Mesenchymal stem cell (in vitro differentiated cells and primary cell): Measurements from ENCODE around the gene PJA2.

Experiments
- DNase-seq: peaks from one replicate; pipeline ENCODE4 v3.0.0-alpha.2; 2013
- H2AFZ ChIP-seq: one replicate; pipeline ENCODE4 v1.6.1; 2013; ENCODE audit warnings: low read depth, mild to moderate bottlenecking, control low read depth, inconsistent platforms, low read length, moderate library complexity
- H2AK5ac ChIP-seq: 2 replicates; pipeline ENCODE4 v1.6.1; 2013; ENCODE audit warnings: low read length, moderate library complexity, mild to moderate bottlenecking, inconsistent platforms; ENCODE audit not compliant: severe bottlenecking
- H2BK120ac ChIP-seq: one replicate; pipeline ENCODE4 v1.6.1; 2013; ENCODE audit warnings: low read depth, mild to moderate bottlenecking, inconsistent platforms, low read length, moderate library complexity
- H2BK12ac ChIP-seq, 2 experiments: one replicate each; pipeline ENCODE4 v1.6.1; 2013; ENCODE audit warnings: inconsistent platforms in 2 of 2, low read length in 2 of 2, mild to moderate bottlenecking in 2 of 2, moderate library complexity in 2 of 2, control low read depth in 1 of 2
- H2BK15ac ChIP-seq: one replicate; pipeline ENCODE4 v1.6.1; 2013; ENCODE audit warnings: mild to moderate bottlenecking, low read depth, inconsistent platforms; ENCODE audit not compliant: poor library complexity, severe bottlenecking
- H2BK5ac ChIP-seq: 2 replicates; pipeline ENCODE4 v1.6.1; 2013; ENCODE audit warnings: low read depth, mild to moderate bottlenecking, low read length, control low read depth, inconsistent platforms; ENCODE audit not compliant: poor library complexity, severe bottlenecking
- H3K14ac ChIP-seq, 2 experiments: one replicate each; pipeline ENCODE4 v1.6.1; 2013; ENCODE audit warnings: inconsistent platforms in 2 of 2, low read length in 2 of 2, control low read depth in 1 of 2, mild to moderate bottlenecking in 1 of 2, moderate library complexity in 1 of 2
- H3K18ac ChIP-seq, 2 experiments: one replicate each; pipeline ENCODE4 v1.6.1; 2013; ENCODE audit warnings: inconsistent platforms in 2 of 2, low read length in 2 of 2, control low read depth in 1 of 2, low read depth in 1 of 2, mild to moderate bottlenecking in 1 of 2
- H3K23ac ChIP-seq, 2 experiments: one replicate each; pipeline ENCODE4 v1.6.1; 2013; ENCODE audit warnings: inconsistent platforms in 2 of 2, low read length in 2 of 2, mild to moderate bottlenecking in 2 of 2, moderate library complexity in 2 of 2, control low read depth in 1 of 2
- H3K27ac ChIP-seq: 2 replicates; pipeline ENCODE4 v1.5.1; 2013; ENCODE audit warnings: mild to moderate bottlenecking, moderate library complexity, low read length, control low read depth, inconsistent platforms; ENCODE audit not compliant: poor library complexity, severe bottlenecking
- H3K27me3 ChIP-seq, 2 experiments: 2 replicates each; pipeline versions ENCODE4 v1.6.1 to v1.7.0; 2013; ENCODE audit warnings: low read length in 2 of 2, mild to moderate bottlenecking in 2 of 2, moderate library complexity in 2 of 2, control low read depth in 1 of 2, inconsistent platforms in 1 of 2; ENCODE audit not compliant: control insufficient read depth in 1 of 2, insufficient read depth in 1 of 2
- H3K36me3 ChIP-seq, 2 experiments: 2 replicates each; pipeline versions ENCODE4 v1.6.1 to v1.7.0; 2013; ENCODE audit warnings: low read length in 2 of 2, control low read depth in 1 of 2, inconsistent platforms in 1 of 2, low read depth in 1 of 2, mild to moderate bottlenecking in 1 of 2; ENCODE audit not compliant: insufficient read depth in 2 of 2, control insufficient read depth in 1 of 2
- H3K4ac ChIP-seq, 2 experiments: one replicate each; pipeline ENCODE4 v1.6.1; 2013; ENCODE audit warnings: inconsistent platforms in 2 of 2, low read length in 2 of 2, mild to moderate bottlenecking in 2 of 2, moderate library complexity in 2 of 2, control low read depth in 1 of 2, low read depth in 1 of 2
- H3K4me1 ChIP-seq: 2 replicates; pipeline ENCODE4 v1.6.1; 2013; ENCODE audit warnings: low read depth, low read length, control low read depth; ENCODE audit not compliant: control insufficient read depth, insufficient read depth
- H3K4me2 ChIP-seq: 2 replicates; pipeline ENCODE4 v1.6.1; 2013; ENCODE audit warnings: low read length, mild to moderate bottlenecking, inconsistent platforms; ENCODE audit not compliant: poor library complexity, severe bottlenecking
- H3K4me3 ChIP-seq, 2 experiments: 2 replicates each; pipeline versions ENCODE4 v1.5.1 to v1.7.0; 2013; ENCODE audit warnings: low read length in 2 of 2, mild to moderate bottlenecking in 2 of 2, control low read depth in 1 of 2, low read depth in 1 of 2; ENCODE audit not compliant: insufficient read depth in 1 of 2
- H3K79me1 ChIP-seq: replicated peaks from 2 replicates; pipeline ENCODE4 v1.6.1; 2013; ENCODE audit warnings: mild to moderate bottlenecking, control low read depth, low read length, inconsistent platforms; ENCODE audit not compliant: poor library complexity, severe bottlenecking
- H3K9ac ChIP-seq: 2 replicates; pipeline ENCODE4 v1.7.0; 2013; ENCODE audit warnings: mild to moderate bottlenecking, low read length, moderate library complexity
- H3K9me3 ChIP-seq: 2 replicates; pipeline ENCODE4 v1.7.0; 2013; ENCODE audit warnings: mild to moderate bottlenecking, low read length; ENCODE audit not compliant: control insufficient read depth
- H4K8ac ChIP-seq: one replicate; pipeline ENCODE4 v1.6.1; 2013; ENCODE audit warnings: inconsistent platforms, mild to moderate bottlenecking, low read length, moderate library complexity
- H4K91ac ChIP-seq: one replicate; pipeline ENCODE4 v1.6.1; 2013; ENCODE audit warnings: mild to moderate bottlenecking, low read length, inconsistent platforms
- WGBS: methylation state at CpG from one replicate; pipeline ENCODE4 v1.1.7; 2013; ENCODE audit warnings: mixed read lengths; 5-methylcytosine and 5-hydroxymethylcytosine counted together

The PJA2 gene

GRCh38 chr5:109313127-109313526 is 96.6 kb downstream of the PJA2 start:
- Histone ChIP-seq H3K36me3 (no peaks in the 10 kb centered on the region), H3K4me2 (no peak overlapping the region), H3K14ac (no peak overlapping the region), H2BK15ac (no peak overlapping the region), H3K79me1 (no peaks in the 10 kb centered on the region), H3K18ac (no peak overlapping the region), H3K9ac (no peak overlapping the region), H4K91ac (no peak overlapping the region), H3K27me3 (no peaks in the 10 kb centered on the region), H3K27ac (no peak overlapping the region), H3K4me3 (no peak overlapping the region), H2AK5ac (no peak overlapping the region), H3K4me1 (no peaks in the 10 kb centered on the region), H3K9me3 (no peaks in the 10 kb centered on the region), H2BK5ac (no peak overlapping the region), H4K8ac (no peak overlapping the region), H3K23ac (no peak overlapping the region), H2BK12ac (no peak overlapping the region), H2AFZ (no peak overlapping the region), H3K4ac (no peak overlapping the region), H2BK120ac (no peak overlapping the region)
- no peak for DNase-seq
- WGBS: 98% methylated on average over 2 of the region's 2 CpGs

- no peak overlapping the region for H2BK120ac ChIP-seq
- no peaks in the 10 kb centered on the region for H3K27me3 ChIP-seq
- H3K14ac ChIP-seq: no peak overlapping the region
- H3K4me3 ChIP-seq: no peak overlapping the region
- H3K9ac ChIP-seq: no peak overlapping the region
- H3K18ac ChIP-seq: no peak overlapping the region
- H3K79me1 ChIP-seq: no peaks in the 10 kb centered on the region
- no peak overlapping the region for H3K23ac ChIP-seq
- no peak for DNase-seq
- no peak overlapping the region for H2AK5ac ChIP-seq
- 83% methylated on average over 2 of the region's 2 CpGs for WGBS
- H2AFZ ChIP-seq: no peak overlapping the region
- H2BK15ac ChIP-seq: no peak overlapping the region
- no peak overlapping the region for H3K27ac ChIP-seq
- H4K91ac ChIP-seq: no peak overlapping the region
- H2BK5ac ChIP-seq: no peak overlapping the region
- no peaks in the 10 kb centered on the region for H3K4me1 ChIP-seq
- no peak overlapping the region for H3K4me2 ChIP-seq
- H3K9me3 ChIP-seq: no peaks in the 10 kb centered on the region
- H4K8ac ChIP-seq: no peak overlapping the region
- no peak overlapping the region for H2BK12ac ChIP-seq
- no peaks in the 10 kb centered on the region for H3K36me3 ChIP-seq
- H3K4ac ChIP-seq: no peak overlapping the region
Observed at GRCh38 chr5:109312695-109313094, 97.1 kb downstream of the PJA2 start.

- H3K4me3 ChIP-seq: no peak overlapping the region
- no peak overlapping the region for H2BK12ac ChIP-seq
- no peak overlapping the region for H3K14ac ChIP-seq
- no peaks in the 10 kb centered on the region for H3K27me3 ChIP-seq
- H2BK5ac ChIP-seq: no peak overlapping the region
- DNase-seq: no peak
- H3K9ac ChIP-seq: no peak overlapping the region
- H4K91ac ChIP-seq: no peak overlapping the region
- no peak overlapping the region for H3K4me2 ChIP-seq
- H3K4me1 ChIP-seq: no peaks in the 10 kb centered on the region
- no peaks in the 10 kb centered on the region for H3K36me3 ChIP-seq
- 100% methylated on average over 3 of the region's 3 CpGs for WGBS
- no peak overlapping the region for H4K8ac ChIP-seq
- H3K18ac ChIP-seq: no peak overlapping the region
- no peak overlapping the region for H2BK15ac ChIP-seq
- no peak overlapping the region for H2BK120ac ChIP-seq
- no peak overlapping the region for H3K4ac ChIP-seq
- no peaks in the 10 kb centered on the region for H3K9me3 ChIP-seq
- H2AFZ ChIP-seq: no peak overlapping the region
- no peak overlapping the region for H3K23ac ChIP-seq
- H2AK5ac ChIP-seq: no peak overlapping the region
- H3K27ac ChIP-seq: no peak overlapping the region
- H3K79me1 ChIP-seq: no peaks in the 10 kb centered on the region
Observed at GRCh38 chr5:109310315-109310714, 99.5 kb downstream of the PJA2 start.

- Histone ChIP-seq H2BK5ac (no peak overlapping the region), H2AFZ (no peak overlapping the region), H3K79me1 (no peaks in the 10 kb centered on the region), H2BK120ac (no peak overlapping the region), H3K9ac (no peak overlapping the region), H4K91ac (no peak overlapping the region), H3K23ac (no peak overlapping the region), H3K18ac (no peak overlapping the region), H2BK15ac (no peak overlapping the region), H3K9me3 (no peaks in the 10 kb centered on the region), H3K4me3 (no peak overlapping the region), H3K14ac (no peak overlapping the region), H4K8ac (no peak overlapping the region), H2AK5ac (no peak overlapping the region), H3K4me1 (no peaks in the 10 kb centered on the region), H3K27ac (no peak overlapping the region), H2BK12ac (no peak overlapping the region), H3K4me2 (no peak overlapping the region), H3K36me3 (no peaks in the 10 kb centered on the region), H3K4ac (no peak overlapping the region), H3K27me3 (no peaks in the 10 kb centered on the region)
- WGBS: 82% methylated on average over 5 of the region's 5 CpGs
- no peak for DNase-seq
Observed at GRCh38 chr5:109309326-109310063, 100.3 kb downstream of the PJA2 start.
